OCI-LY7 (cell line): ENCODE results near the gene SIAE. TPM values are rescaled to one million over a fixed set of nuclear protein-coding genes. Genes with fewer than 3 reads are reported as not detected.

Experiments used
- BruUV-seq: library from RNA; stranded (reverse); fragments of 400-500 nt; replicated peaks from 2 replicates; lab custom pipeline; 2021; lab: Mats Ljungman, UMichigan
- CTCF ChIA-PET: fragments of 300-600 bp; sonication (Branson Sonifier 250); formaldehyde crosslinking; loops from one replicate; lab custom pipeline; 2022; ENCODE audit warnings: antibody characterized with exemption; ENCODE audit not compliant: unreplicated experiment; lab: Charles Lee
- POLR2A ChIA-PET: fragments of 300-600 bp; sonication (Branson Sonifier 250); formaldehyde crosslinking; loops from one replicate; lab custom pipeline; 2022; ENCODE audit warnings: antibody characterized with exemption; lab: Charles Lee
- DNase-seq: peaks from one replicate; pipeline ENCODE4 v3.0.0-alpha.2; 2015; ENCODE audit warnings: low spot score
- H2AFZ ChIP-seq: fragments of 200-600 bp; sonication (generic), shearing (Covaris generic); 2 replicates; pipeline ENCODE4 v1.6.1; 2014; ENCODE audit warnings: mild to moderate bottlenecking, antibody characterized with exemption, low read length, moderate library complexity
- H3K27ac ChIP-seq: fragments of 200-600 bp; sonication (generic); 2 replicates; pipeline ENCODE4 v1.5.1; 2014; ENCODE audit warnings: mixed run types, low read depth, mild to moderate bottlenecking, moderate library complexity, low read length, inconsistent platforms; ENCODE audit not compliant: poor library complexity, severe bottlenecking
- H3K36me3 ChIP-seq: fragments of 200-600 bp; sonication (generic); 2 replicates; pipeline ENCODE4 v1.6.1; 2014; ENCODE audit warnings: mild to moderate bottlenecking, antibody characterized with exemption, low read length, moderate library complexity, mixed read lengths; ENCODE audit not compliant: insufficient read depth
- H3K4me1 ChIP-seq: fragments of 200-600 bp; sonication (generic); 2 replicates; pipeline ENCODE4 v1.5.1; 2014; ENCODE audit warnings: mild to moderate bottlenecking, low read length; ENCODE audit not compliant: insufficient read depth, poor library complexity, severe bottlenecking
- H3K4me2 ChIP-seq: fragments of 200-600 bp; sonication (generic); 2 replicates; pipeline ENCODE4 v1.6.1; 2014; ENCODE audit warnings: mild to moderate bottlenecking, low read length
- H3K4me3 ChIP-seq: fragments of 200-600 bp; sonication (generic); 2 replicates; pipeline ENCODE4 v1.5.1; 2014; ENCODE audit warnings: mild to moderate bottlenecking, low read depth, low read length; ENCODE audit not compliant: poor library complexity, severe bottlenecking
- H3K79me2 ChIP-seq: fragments of 200-600 bp; sonication (generic); 2 replicates; pipeline ENCODE4 v1.6.1; 2016; ENCODE audit warnings: low read depth, mild to moderate bottlenecking, low read length, moderate library complexity, mixed read lengths; ENCODE audit not compliant: insufficient read depth
- H3K9me2 ChIP-seq: fragments of 200-600 bp; sonication (generic); 2 replicates; pipeline ENCODE4 v1.6.1; 2016; ENCODE audit warnings: mild to moderate bottlenecking, low read length, mixed read lengths; ENCODE audit not compliant: insufficient read depth
- H3K9me3 ChIP-seq: fragments of 200-600 bp; sonication (generic); 2 replicates; pipeline ENCODE4 v1.6.1; 2014; ENCODE audit warnings: mild to moderate bottlenecking, mixed run types, low read length, mixed read lengths
- H4K20me1 ChIP-seq: fragments of 200-600 bp; sonication (generic); 2 replicates; pipeline ENCODE4 v1.6.1; 2014; ENCODE audit warnings: mild to moderate bottlenecking, antibody characterized with exemption, low read length, moderate library complexity, mixed read lengths; ENCODE audit not compliant: insufficient read depth
- CTCF ChIP-seq: fragments of 200-600 bp; sonication (generic); conservative IDR thresholded peaks from 2 replicates; pipeline ENCODE4 v1.5.1; 2014; ENCODE audit warnings: mild to moderate bottlenecking, antibody characterized with exemption, low read length, moderate library complexity, mixed read lengths
- EZH2phosphoT487 ChIP-seq: fragments of 200-600 bp; sonication (generic); IDR thresholded peaks from 2 replicates; pipeline ENCODE4 v1.6.1; 2018; ENCODE audit warnings: low read depth, borderline replicate concordance, mild to moderate bottlenecking, mixed run types, antibody characterized with exemption, low read length, moderate library complexity, mixed read lengths
- intact Hi-C: fragments of 100-400 bp; cut with micrococcal nuclease; formaldehyde crosslinking; loops from one replicate; pipeline ENCODE4 v1.10.0; 2022; ENCODE audit not compliant: unreplicated experiment
- total RNA-seq, 2 experiments: library from RNA; depleted of rRNA in 1 of 2; stranded (reverse); fragments of >200 nt in 1 of 2; shearing (Covaris generic) in 1 of 2; gene quantifications; 2 replicates each; pipeline ENCODE4 v1.2.3, GENCODE V29; 2014 to 2022

The SIAE gene
- total RNA-seq, 2 experiments from 2014 or later: 2.6 to 8.6 TPM

GRCh38 chr11:124644426-124645280, 28.9 kb downstream of the SIAE start:
- Histone ChIP-seq H3K4me3 (no peak overlapping the region), H3K79me2 (no peaks in the 10 kb centered on the region), H3K4me1 (peaks cover 8% of the 10 kb centered on the region), H3K4me2 (peak overlapping the region; percentile 38; the same call in 1 of the 2 replicates), H4K20me1 (no peaks in the 10 kb centered on the region), H3K27ac (no peak overlapping the region), H3K9me2 (no peaks in the 10 kb centered on the region), H3K36me3 (peaks cover 10% of the 10 kb centered on the region; the same call in 1 of the 2 replicates), H2AFZ (peak overlapping the region; percentile 76), H3K9me3 (no peaks in the 10 kb centered on the region)
- DNase-seq: peak; percentile 51
- POLR2A ChIA-PET: interaction anchor here (0.7 kb wide), 1 partner anchor 130 kb away, joined by 4 read pairs; no protein-coding TSS in a partner anchor
- intact Hi-C loops: loop anchor here (1.0 kb wide), 2 partner anchors 119 to 193 kb away; no protein-coding TSS in a partner anchor
- TF ChIP-seq CTCF (peak; percentile 94), EZH2phosphoT487 (no peak)
- CTCF ChIA-PET: interaction anchor here (1.3 kb wide), 1 partner anchor 193 kb away, joined by 3 read pairs; no protein-coding TSS in a partner anchor
- BruUV-seq: no TSS peak

GRCh38 chr11:124643605-124644425, 29.7 kb downstream of the SIAE start:
- intact Hi-C loops: loop anchor here (1.0 kb wide), 2 partner anchors 119 to 193 kb away; no protein-coding TSS in a partner anchor
- ChIA-PET POLR2A (interaction anchor here (0.7 to 1.1 kb wide), 2 partner anchors 13 to 464 kb away, joined by 3 to 6 read pairs; no protein-coding TSS in a partner anchor), CTCF (interaction anchor here (1.3 kb wide), 1 partner anchor 194 kb away, joined by 3 read pairs; no protein-coding TSS in a partner anchor)
- Histone ChIP-seq H3K4me3 (no peak overlapping the region), H3K9me3 (no peaks in the 10 kb centered on the region), H3K4me2 (no peak overlapping the region), H3K27ac (no peak overlapping the region), H2AFZ (no peak overlapping the region), H3K36me3 (peaks cover 19% of the 10 kb centered on the region), H3K9me2 (no peaks in the 10 kb centered on the region), H4K20me1 (no peaks in the 10 kb centered on the region), H3K4me1 (peaks cover 8% of the 10 kb centered on the region), H3K79me2 (no peaks in the 10 kb centered on the region)
- DNase-seq: no peak
- no TSS peak for BruUV-seq
- no peak for TF ChIP-seq CTCF
- TF ChIP-seq EZH2phosphoT487: no peak
